ENCODE measurements around the gene IFNAR2.

DNA sequence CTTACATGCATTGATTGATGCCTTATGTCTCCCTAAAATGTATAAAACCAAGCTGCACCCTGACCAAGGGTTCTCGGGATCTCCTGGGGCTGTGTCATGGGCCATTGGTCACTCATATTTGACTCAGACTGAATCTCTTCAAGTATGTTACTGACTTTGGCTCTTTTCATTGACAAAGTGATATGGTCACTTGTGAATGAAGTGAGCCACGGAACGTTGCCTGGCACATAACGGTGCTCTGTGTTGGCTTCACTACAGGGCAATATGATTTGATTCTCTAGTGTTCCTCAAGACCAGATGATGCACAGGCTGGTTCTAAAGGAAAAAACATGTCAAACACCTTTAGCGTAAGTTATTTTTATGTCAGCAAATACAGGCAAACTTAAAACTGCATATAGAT is 25.0 kb downstream of the IFNAR2 start:
- TF ChIP-seq GABPA (IDR thresholded peaks at IDR 0.05; ENCODE audit: low read depth) (no peak), EZH2phosphoT487 (IDR thresholded peaks at IDR 0.05; ENCODE audit: borderline replicate concordance, low read depth) (no peak), CTCF (IDR thresholded peaks at IDR 0.05) (no peak), SIN3A (IDR thresholded peaks at IDR 0.05; ENCODE audit: borderline replicate concordance, low read depth, low read length) (no peak), POLR2AphosphoS5 (IDR thresholded peaks at IDR 0.05; ENCODE audit: low read depth, low read length) (no peak), USF1 (IDR thresholded peaks at IDR 0.05; ENCODE audit: borderline replicate concordance, low read depth) (no peak), SMC3 (IDR thresholded peaks at IDR 0.05; ENCODE audit: low read depth, low read length) (no peak), EP300 (IDR thresholded peaks at IDR 0.05; ENCODE audit: borderline replicate concordance in 1 of 2, low read depth in 1 of 2, low read length in 1 of 2) (no peak)
- TF ChIP-seq, protein P1, sequence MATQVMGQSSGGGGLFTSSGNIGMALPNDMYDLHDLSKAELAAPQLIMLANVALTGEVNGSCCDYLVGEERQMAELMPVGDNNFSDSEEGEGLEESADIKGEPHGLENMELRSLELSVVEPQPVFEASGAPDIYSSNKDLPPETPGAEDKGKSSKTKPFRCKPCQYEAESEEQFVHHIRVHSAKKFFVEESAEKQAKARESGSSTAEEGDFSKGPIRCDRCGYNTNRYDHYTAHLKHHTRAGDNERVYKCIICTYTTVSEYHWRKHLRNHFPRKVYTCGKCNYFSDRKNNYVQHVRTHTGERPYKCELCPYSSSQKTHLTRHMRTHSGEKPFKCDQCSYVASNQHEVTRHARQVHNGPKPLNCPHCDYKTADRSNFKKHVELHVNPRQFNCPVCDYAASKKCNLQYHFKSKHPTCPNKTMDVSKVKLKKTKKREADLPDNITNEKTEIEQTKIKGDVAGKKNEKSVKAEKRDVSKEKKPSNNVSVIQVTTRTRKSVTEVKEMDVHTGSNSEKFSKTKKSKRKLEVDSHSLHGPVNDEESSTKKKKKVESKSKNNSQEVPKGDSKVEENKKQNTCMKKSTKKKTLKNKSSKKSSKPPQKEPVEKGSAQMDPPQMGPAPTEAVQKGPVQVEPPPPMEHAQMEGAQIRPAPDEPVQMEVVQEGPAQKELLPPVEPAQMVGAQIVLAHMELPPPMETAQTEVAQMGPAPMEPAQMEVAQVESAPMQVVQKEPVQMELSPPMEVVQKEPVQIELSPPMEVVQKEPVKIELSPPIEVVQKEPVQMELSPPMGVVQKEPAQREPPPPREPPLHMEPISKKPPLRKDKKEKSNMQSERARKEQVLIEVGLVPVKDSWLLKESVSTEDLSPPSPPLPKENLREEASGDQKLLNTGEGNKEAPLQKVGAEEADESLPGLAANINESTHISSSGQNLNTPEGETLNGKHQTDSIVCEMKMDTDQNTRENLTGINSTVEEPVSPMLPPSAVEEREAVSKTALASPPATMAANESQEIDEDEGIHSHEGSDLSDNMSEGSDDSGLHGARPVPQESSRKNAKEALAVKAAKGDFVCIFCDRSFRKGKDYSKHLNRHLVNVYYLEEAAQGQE (IDR thresholded peaks at IDR 0.05; ENCODE audit: low read depth, low read length): no peak

Measured in SK-N-SH (cell line).